Measurements from ENCODE around the gene KIAA1755.

The KIAA1755 gene

GRCh38 chr20:38217791-38218565 lies 42.6 kb downstream of the KIAA1755 start:
- no peak for DNase-seq

- no peak for DNase-seq
Observed at GRCh38 chr20:38216746-38217595, 43.6 kb downstream of the KIAA1755 start.

GRCh38 chr20:38216201-38216600 lies 44.3 kb downstream of the KIAA1755 start:
- DNase-seq: no peak

GRCh38 chr20:38215194-38216182 lies 45.0 kb downstream of the KIAA1755 start:
- DNase-seq: no peak

- no peak for DNase-seq
Observed at GRCh38 chr20:38214256-38215193, 46.0 kb downstream of the KIAA1755 start.

GRCh38 chr20:38213607-38213940 lies 47.0 kb downstream of the KIAA1755 start:
- no peak for DNase-seq

- no peak for DNase-seq
Observed at GRCh38 chr20:38212806-38213606, 47.5 kb downstream of the KIAA1755 start.

- DNase-seq: no peak
Observed at GRCh38 chr20:38211200-38212097, 49.1 kb downstream of the KIAA1755 start.

- DNase-seq: no peak
Observed at GRCh38 chr20:38210741-38211140, 49.8 kb downstream of the KIAA1755 start.

- no peak for DNase-seq
Observed at GRCh38 chr20:38209736-38210405, 50.7 kb downstream of the KIAA1755 start.

- no peak for DNase-seq
Observed at GRCh38 chr20:38209054-38209675, 51.4 kb downstream of the KIAA1755 start.

GRCh38 chr20:38208523-38208922 lies 52.0 kb downstream of the KIAA1755 start:
- DNase-seq: no peak

- DNase-seq: no peak
Observed at GRCh38 chr20:38208088-38208487, 52.4 kb downstream of the KIAA1755 start.

- DNase-seq: no peak
Observed at GRCh38 chr20:38207621-38208020, 52.9 kb downstream of the KIAA1755 start.

GRCh38 chr20:38205001-38205400 lies 55.5 kb downstream of the KIAA1755 start:
- no peak for DNase-seq

- DNase-seq: no peak
Observed at GRCh38 chr20:38203981-38204357, 56.6 kb downstream of the KIAA1755 start.

GRCh38 chr20:38203337-38203980 lies 57.1 kb downstream of the KIAA1755 start:
- no peak for DNase-seq

GRCh38 chr20:38202982-38203293 lies 57.6 kb downstream of the KIAA1755 start:
- no peak for DNase-seq

Measured in activated T-cell treated with anti-CD3 and anti-CD28 coated beads, Interleukin-2, amount 50 U/mL, for 1 hour (primary cell).